ENCODE measurements around the gene HSPB9.

HSPB9 gene

DNA sequence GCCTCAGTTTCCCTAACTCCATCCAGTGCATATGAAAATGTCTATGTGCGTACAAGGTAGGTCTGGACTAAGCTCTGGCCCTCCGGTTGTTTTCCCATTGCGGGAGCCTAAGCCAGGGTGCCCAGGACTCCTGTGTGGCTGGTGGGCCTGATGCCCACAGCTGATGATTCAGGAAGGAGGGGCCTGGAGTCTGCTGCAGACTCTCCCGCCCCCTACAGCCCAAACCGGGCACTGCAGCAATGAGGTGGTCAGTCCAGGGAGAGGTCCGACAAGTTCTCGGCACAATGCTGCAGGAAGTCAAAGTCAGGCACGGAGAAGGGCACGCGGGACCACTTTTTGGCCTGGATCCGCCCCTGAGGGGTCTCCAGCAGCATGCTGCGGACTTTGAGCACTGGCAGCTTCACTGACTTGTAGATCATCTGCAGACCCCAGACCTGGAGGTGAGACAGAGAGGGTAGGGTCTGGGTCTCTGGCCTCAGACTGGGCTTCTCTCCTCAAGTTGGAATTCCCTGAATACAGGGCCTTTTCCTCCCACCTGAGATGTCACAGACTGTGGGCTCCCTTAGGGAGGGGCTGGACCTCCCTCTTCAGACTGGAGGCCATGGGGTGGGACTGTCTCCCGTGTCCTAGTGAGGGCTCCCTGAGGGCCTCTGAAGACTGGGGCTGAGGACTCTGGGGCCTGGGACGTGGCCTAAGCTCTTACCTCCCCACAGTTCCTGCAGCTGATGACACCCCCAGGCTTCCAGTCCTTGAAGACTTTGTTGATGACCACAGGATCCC, 20.9 kb upstream of the HSPB9 start:
- peak; percentile 60 for DNase-seq

DNA sequence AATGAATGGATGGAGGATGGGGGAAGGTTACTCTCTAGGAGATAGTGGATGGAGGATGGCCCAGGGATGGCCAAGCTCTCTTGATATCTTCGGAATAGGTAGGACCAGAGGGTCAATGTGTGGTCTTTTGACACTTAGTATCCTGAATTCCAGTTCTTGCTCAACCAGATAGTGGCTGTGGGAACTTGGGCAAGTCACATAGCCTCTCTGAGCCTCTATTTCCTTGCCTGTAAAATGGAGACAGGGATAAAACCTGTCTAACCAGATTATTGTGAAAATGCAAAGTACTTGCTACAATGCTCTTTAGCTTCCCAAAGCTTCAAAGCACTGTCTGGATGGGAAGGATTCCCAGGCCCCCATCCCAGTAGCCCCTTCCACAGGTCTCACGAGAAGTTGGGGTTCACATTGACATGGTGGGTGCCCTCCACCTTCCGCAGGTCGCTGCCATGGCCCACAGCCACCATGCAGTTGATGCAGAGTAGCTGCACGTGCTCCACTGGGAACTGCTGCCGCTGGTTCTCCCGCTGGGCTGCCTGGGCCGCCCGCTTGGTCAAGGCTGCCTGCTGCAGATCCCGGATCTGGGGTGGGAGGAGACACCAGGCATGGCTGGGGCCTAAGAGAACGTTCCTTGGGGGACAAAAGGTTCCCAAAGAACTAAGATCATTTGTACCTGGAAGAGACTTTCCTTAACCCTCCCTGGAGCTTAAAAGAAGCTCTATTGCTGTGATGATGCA, 19.2 kb upstream of the HSPB9 start:
- DNase-seq: no peak

- no peak for DNase-seq
These were observed 18.3 kb upstream of the HSPB9 start for GRCh38 chr17:42104264-42104663.

GRCh38 chr17:42106009-42106408, 16.6 kb upstream of the HSPB9 start:
- no peak for DNase-seq

DNA sequence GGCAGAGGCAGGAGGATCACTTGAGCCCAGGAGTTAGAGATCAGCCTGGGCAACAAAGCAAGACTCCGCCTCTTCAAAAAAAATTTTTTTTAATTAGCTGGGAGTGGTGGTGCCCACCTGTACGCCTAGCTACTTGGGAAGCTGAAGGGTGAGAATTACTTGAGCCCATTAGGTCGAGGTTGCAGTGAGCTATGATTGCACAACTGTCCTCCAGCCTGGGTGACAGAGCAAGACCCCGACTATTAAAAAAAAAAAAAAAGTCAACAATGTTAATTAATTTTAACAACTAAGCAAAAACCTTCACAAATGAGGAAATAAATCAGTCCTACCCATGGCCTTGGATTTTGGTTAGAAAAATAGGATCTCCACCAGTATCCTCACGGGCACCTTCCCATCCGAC, 15.5 kb upstream of the HSPB9 start:
- DNase-seq: no peak

- peak; percentile 44 for DNase-seq
These were observed 14.7 kb upstream of the HSPB9 start for GRCh38 chr17:42107597-42108576.

DNA sequence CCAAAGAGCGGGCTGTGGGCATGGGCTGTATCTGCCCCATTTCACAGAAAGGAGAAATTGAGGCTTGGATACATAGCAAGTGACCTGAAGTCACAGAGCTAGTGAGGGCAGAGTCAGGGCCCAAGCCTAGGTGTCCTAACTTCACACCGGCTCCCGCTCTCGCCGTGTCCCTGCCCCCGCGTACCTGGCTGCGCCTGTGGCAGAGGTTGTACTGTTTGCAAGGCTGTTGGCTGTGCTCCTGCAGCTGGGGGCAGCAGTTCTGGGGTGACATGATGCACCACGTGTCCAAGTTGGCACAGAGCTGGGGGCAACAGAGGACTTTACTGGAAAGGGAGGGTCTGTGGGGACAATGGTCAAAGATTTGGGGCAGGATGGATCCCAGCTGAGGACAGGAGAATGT, 13.5 kb upstream of the HSPB9 start:
- DNase-seq: no peak

GRCh38 chr17:42110301-42111264, 12.0 kb upstream of the HSPB9 start:
- no peak for DNase-seq

DNA sequence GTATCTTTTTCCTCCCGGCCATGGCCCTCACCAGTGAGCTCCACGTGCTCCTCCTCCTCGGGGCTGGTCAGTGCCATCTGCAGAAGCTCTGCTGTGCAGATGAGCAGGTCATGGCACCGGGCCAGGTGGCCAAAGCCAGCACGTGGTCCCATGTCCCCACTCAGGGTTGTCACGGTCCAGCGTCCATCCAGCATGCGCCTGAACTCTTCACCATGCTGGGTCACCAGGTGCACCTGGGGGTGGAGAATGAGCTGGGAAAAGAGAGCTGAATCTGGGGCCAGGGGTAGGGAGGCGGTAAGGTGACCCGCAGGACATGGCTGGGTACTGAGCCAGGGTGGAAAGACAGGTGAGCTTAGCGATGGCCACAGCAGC, 11.4 kb upstream of the HSPB9 start:
- no peak for DNase-seq

GRCh38 chr17:42111871-42112551, 10.6 kb upstream of the HSPB9 start:
- peak; percentile 8 for DNase-seq

GRCh38 chr17:42112552-42113176, 9.9 kb upstream of the HSPB9 start, which contains the start of gene DHX58:
TSS of gene DHX58 (minus strand) at chr17:42112714. CDS start at chr17:42111892, 822 bp downstream.
- DNase-seq: peak; percentile 80

DNA sequence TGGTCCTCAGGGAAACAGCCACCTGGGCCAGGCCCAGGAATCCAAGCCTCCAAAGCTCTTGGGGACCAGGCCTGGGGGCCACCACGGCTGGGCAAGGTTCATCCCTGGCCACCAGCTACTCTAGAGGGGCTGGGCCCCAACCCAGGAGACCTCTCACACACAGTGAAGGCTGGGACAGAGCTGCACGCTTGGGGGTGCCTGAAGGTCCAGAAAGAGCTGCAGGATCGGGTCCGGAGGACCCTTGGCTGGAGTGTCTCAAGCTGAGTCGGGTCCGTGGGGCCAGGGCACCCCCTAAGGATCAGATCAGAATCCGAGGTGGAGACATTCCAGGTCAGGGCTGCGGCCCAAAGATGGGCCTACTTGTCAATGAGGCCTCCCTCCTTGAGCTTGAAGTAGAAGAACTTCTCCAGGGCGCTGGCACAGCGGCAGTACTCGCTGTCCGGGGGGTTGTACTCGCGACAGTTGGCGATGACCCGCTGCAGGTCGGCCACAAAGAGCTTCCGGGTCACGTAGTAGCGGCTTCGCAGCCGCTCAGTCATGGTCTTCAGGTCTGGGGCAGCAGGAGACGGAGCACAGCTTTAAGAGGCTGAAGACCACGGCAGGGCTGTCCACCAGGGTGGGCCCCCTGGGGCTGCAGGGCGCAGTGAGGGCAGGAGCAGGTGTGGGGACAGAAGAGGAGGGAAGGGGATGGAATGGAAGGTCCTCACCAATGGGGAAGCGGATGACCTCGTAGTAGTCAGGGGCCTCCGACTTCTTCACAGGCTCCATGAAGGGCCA, 9.1 kb upstream of the HSPB9 start:
- no peak for DNase-seq

DNA sequence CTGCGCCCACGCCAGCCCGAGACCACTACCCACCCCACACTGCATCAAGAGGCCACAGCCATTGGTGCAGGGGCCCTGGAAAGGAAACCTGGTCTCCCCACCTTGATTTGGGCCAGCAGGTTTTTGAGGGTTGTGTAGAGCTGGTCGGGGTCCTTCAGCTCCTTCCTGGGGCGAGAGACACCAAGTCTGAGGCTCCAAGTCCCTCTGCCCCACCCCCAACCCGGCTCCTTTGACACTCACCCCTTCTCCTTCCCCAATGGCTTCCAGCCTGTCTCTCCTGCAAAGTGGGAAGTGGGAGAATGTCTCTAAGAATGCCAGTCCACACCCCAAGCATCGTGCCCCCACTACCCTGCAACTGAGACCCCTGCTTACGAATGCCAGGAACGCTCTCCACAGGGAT, 8.5 kb upstream of the HSPB9 start:
- no peak for DNase-seq

GRCh38 chr17:42116705-42117396, 5.8 kb upstream of the HSPB9 start:
- peak; percentile 75 for DNase-seq

- DNase-seq: no peak
These were observed 5.0 kb upstream of the HSPB9 start for GRCh38 chr17:42117397-42118125.

- DNase-seq: no peak
These were observed 4.5 kb upstream of the HSPB9 start for GRCh38 chr17:42118126-42118510.

DNA sequence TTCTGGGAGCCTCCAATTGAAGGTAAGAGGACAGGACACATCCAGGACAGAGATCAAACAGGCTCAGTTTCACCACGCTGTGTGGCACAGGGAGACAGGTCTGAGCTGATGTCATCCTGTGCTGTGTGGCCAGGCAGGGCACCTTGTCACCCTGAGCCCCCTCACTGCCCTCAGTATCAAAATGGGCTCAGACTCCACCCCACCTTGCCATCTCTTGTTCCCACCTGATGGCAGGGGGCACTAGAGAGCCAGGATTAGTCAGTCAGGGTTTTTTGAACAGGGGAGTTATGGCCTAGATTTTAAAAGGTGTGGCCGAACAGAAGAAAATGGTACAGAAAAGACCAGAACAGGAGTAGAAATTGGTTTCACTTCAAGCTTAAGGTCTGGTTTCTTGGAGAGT, 4.1 kb upstream of the HSPB9 start:
- peak; percentile 20 for DNase-seq

GRCh38 chr17:42119301-42119700, 3.3 kb upstream of the HSPB9 start:
- no peak for DNase-seq

Data from fibroblast of upper back skin (primary cell).